GM18519 (cell line): Measurements from ENCODE around the gene RBPJ.

Source experiments
- ATAC-seq: cut with Tn5 transposase; IDR thresholded peaks from one replicate; pipeline ENCODE4 v1.9.1; 2021; ENCODE audit warnings: mild to moderate bottlenecking, moderate library complexity; ENCODE audit not compliant: unreplicated experiment, low FRiP score

The RBPJ gene

DNA sequence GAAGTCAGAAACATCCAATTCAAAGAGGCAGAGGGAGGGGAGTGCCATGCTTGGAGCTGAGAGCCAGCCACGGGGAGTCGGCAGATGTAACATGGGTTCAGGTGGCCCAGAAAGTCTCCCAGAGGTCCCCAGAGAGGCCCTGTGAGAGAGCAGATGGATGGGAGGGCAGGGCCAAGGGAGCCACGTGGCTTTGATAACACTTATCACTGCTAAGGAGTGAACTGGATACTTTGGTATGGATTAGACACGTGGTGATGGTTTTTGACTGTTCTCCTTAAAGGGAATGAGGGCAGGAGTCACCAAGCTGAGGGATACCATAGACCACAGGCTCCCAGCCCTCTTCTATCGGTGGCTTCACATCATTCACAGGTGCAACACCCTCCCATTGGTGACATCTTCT lies 155.7 kb downstream of the RBPJ start:
- no peak for ATAC-seq

- ATAC-seq, result no peak
Measured at GRCh38 chr4:26478330-26478729, 157.5 kb downstream of the RBPJ start.

GRCh38 chr4:26482508-26483462 lies 162.0 kb downstream of the RBPJ start:
- no peak for ATAC-seq

DNA sequence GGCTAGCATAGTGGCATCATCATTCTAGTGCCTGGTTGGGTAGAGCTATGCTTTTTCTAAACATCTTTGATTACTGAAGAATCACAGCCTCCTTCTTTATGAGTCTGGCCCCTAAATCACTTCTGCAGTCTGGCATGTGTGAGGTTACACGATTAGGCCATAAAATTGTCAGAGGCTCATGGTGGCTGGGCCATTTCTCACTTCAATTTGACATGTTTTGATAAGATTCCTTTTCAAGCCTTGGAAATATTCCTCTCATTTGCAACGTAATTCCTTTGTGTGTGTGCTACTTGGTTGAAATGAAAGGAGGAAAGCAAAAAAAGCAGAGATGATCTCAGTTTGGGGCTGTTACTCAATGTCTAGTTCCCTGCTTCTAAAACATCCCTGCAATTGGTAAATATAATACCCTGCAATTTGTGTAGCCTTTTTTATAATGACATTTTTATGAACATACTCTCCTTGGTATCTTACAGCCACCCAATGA lies 163.3 kb downstream of the RBPJ start:
- no peak for ATAC-seq

DNA sequence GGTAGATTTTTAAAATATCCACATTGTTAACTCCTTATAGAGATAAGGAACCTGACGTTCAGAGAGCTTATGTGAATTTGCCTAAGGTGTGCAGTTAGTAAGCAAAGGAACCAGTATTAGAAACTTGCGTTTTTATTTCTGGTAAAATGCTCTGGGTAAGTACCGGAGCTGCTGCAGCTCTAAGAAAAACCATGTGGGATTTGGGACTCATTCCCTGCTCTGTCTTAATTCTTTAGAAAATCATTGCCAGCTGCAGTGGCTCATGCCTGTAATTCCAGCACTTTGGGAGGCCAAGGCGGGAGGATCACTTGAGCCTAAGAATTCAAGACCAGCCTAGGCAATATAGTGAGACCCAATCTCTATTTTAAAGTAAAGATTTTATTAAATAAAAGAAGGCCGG lies 163.7 kb downstream of the RBPJ start:
- no peak for ATAC-seq
